ENCODE measurements around the gene RNU1-4.
"Not testable (repeated sequence)": the region's sequence is repeated elsewhere in the genome, so short reads cannot be mapped to it uniquely, and the experiment has no call there.

GRCh38 chr1:16708704-16709103 is 31.6 kb upstream of the RNU1-4 start:
- not testable (repeated sequence) for TF ChIP-seq CTCF (IDR thresholded peaks at IDR 0.05); POLR2A (IDR thresholded peaks at IDR 0.05); POLR2AphosphoS5 (IDR thresholded peaks at IDR 0.05; ENCODE audit: insufficient read depth in 1 of 2, low read depth in 1 of 2)
